HepG2 (cell line): Measurements from ENCODE around the gene MECR. TPM values are rescaled to one million over a fixed set of nuclear protein-coding genes. Genes with fewer than 3 reads are reported as not detected.

Experiments used
- ZFX ChIP-seq: sonication (generic); formaldehyde crosslinking; IDR thresholded peaks from 2 replicates; pipeline ENCODE4 v1.4.0; 2020; ENCODE audit warnings: mild to moderate bottlenecking, low read depth, missing genetic modification reagents, moderate library complexity
- polyA plus RNA-seq, 8 experiments: library from polyadenylated mRNA; depleted of rRNA in 3 of 8; stranded (reverse) in 7 of 8; unstranded in 1 of 8; fragments of >200 nt; fragmentation: Illumina TruSeq in 4 of 8; extraction: Trizol in 4 of 8; gene quantifications; 2 replicates each; pipeline versions ENCODE4 v1.2.1 to v1.2.3, GENCODE V29; 2011 to 2016; ENCODE audit warnings: low read depth in 4 of 8, missing spikeins in 1 of 8, mixed read lengths in 1 of 8; ENCODE audit not compliant: insufficient read depth in 1 of 8
- total RNA-seq, 5 experiments: library from RNA; depleted of rRNA; stranded (reverse); fragments of >200 nt; fragmentation: Illumina TruSeq; extraction: Trizol; gene quantifications; 2 replicates each; pipeline ENCODE4 v1.2.3, GENCODE V29; 2016; ENCODE audit warnings: low read depth in 1 of 5
- TF ChIP-seq, protein P1 (sequence below), 2 experiments: fragments of 450-650 bp in 1 of 2; sonication (generic) in 1 of 2; formaldehyde crosslinking in 1 of 2; IDR thresholded peaks; 2 replicates each; pipeline versions ENCODE4 v1.6.1 to v1.8.0; 2016 to 2022; ENCODE audit warnings: antibody characterized with exemption in 1 of 2, mild to moderate bottlenecking in 1 of 2, missing genetic modification reagents in 1 of 2

Gene MECR
- total and polyA plus RNA-seq, 2 of the 13 experiments (the other 11 are each of a cell fraction or from before 2014, with no cell fraction given), result 18.8 to 24.9 TPM

DNA sequence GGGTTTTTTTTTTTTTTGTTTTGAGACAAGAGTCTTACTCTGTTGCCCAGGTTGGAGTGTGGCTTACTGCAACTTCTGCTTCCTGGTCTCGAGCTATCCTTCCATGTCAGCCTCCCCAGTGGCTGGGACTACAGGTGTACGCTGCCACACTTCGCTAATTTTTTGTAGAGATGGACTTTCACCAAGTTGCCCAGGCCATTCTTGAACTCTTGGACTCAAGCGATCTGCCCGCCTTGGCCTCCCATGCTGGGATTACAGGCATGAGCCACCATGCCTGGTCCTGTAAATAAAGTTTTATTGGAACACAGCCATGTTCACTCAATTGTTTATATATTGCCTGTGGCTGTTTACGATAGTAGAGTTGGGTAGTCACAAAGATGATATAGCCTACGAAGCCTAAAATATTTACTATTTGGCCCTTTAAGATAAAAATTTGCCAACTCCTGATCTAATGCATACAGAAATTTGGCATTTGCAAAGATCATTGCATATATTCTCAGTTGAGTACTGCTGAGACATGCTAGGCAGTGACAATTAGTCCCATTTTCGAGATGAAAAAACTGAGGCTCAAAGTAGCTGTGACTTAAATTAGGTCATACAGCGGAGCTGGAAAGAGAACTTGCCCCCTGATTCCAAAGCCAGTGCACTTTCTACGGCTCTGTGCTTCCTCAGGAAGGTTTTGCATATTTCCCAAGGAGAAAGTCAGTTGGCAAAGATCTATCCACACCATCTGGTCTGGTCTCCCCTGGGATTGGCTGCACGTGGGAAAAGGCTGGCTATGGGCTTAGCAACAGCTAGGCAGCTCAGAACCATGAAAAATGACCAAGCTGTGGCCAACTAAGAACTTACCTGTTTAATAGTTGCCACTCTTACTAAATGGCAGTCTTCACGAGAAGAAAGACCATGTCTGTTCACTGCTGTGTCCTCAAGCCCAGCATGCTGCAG is 19.4 kb downstream of the MECR start (continued):
- TF ChIP-seq, protein P1, sequence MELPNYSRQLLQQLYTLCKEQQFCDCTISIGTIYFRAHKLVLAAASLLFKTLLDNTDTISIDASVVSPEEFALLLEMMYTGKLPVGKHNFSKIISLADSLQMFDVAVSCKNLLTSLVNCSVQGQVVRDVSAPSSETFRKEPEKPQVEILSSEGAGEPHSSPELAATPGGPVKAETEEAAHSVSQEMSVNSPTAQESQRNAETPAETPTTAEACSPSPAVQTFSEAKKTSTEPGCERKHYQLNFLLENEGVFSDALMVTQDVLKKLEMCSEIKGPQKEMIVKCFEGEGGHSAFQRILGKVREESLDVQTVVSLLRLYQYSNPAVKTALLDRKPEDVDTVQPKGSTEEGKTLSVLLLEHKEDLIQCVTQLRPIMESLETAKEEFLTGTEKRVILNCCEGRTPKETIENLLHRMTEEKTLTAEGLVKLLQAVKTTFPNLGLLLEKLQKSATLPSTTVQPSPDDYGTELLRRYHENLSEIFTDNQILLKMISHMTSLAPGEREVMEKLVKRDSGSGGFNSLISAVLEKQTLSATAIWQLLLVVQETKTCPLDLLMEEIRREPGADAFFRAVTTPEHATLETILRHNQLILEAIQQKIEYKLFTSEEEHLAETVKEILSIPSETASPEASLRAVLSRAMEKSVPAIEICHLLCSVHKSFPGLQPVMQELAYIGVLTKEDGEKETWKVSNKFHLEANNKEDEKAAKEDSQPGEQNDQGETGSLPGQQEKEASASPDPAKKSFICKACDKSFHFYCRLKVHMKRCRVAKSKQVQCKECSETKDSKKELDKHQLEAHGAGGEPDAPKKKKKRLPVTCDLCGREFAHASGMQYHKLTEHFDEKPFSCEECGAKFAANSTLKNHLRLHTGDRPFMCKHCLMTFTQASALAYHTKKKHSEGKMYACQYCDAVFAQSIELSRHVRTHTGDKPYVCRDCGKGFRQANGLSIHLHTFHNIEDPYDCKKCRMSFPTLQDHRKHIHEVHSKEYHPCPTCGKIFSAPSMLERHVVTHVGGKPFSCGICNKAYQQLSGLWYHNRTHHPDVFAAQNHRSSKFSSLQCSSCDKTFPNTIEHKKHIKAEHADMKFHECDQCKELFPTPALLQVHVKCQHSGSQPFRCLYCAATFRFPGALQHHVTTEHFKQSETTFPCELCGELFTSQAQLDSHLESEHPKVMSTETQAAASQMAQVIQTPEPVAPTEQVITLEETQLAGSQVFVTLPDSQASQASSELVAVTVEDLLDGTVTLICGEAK (IDR thresholded peaks at IDR 0.05), result no peak
- TF ChIP-seq, protein P1 (CRISPR knock-in tag; IDR thresholded peaks at IDR 0.05), result peak; percentile 95
- TF ChIP-seq ZFX (CRISPR knock-in tag), result no peak
